Heart right ventricle (tissue), 16 donors: ENCODE data around the gene TMEM51. TPM values are rescaled to one million over a fixed set of nuclear protein-coding genes. Genes with fewer than 3 reads are reported as not detected.

Experiments used
- ATAC-seq, 8 donors: fragments of 200-7000 bp; cut with Tn5 transposase; one replicate each; pipeline ENCODE4 v1.9.1; 2020; ENCODE audit warnings: mild to moderate bottlenecking in 8 of 8, moderate library complexity in 8 of 8, moderate number of reproducible peaks in 1 of 8
- DNase-seq, 2 donors: peaks; one replicate each; pipeline ENCODE4 v3.0.0-alpha.2; 2020
- H3K27ac ChIP-seq, 10 donors: fragments of 200-600 bp; sonication (generic) in 2 of 10; one replicate each; pipeline versions ENCODE4 v1.5.0 to v1.8.0; 2020 to 2022; ENCODE audit warnings: mild to moderate bottlenecking in 3 of 10
- H3K27me3 ChIP-seq, 7 donors: fragments of 200-600 bp; one replicate each; pipeline ENCODE4 v1.8.0; 2021 to 2022; ENCODE audit warnings: mild to moderate bottlenecking in 2 of 7
- H3K36me3 ChIP-seq, 9 donors: fragments of 200-600 bp; sonication (generic) in 1 of 9; one replicate each; pipeline versions ENCODE4 v1.5.0 to v1.8.0; 2020 to 2022; ENCODE audit warnings: mild to moderate bottlenecking in 2 of 9
- H3K4me1 ChIP-seq, 9 donors: fragments of 200-600 bp; sonication (generic) in 1 of 9; one replicate each; pipeline versions ENCODE4 v1.5.0 to v1.8.0; 2020 to 2022; ENCODE audit warnings: mild to moderate bottlenecking in 4 of 9
- H3K4me3 ChIP-seq, 10 donors: fragments of 200-600 bp; sonication (generic) in 2 of 10; one replicate each; pipeline versions ENCODE4 v1.5.0 to v1.8.0; 2020 to 2022; ENCODE audit warnings: mild to moderate bottlenecking in 7 of 10, moderate library complexity in 2 of 10
- H3K9me3 ChIP-seq, 11 donors: fragments of 200-600 bp in 10 of 11; sonication (generic) in 2 of 11; one replicate each; pipeline versions ENCODE4 v1.5.0 to v1.8.0; 2013 to 2022; ENCODE audit warnings: mild to moderate bottlenecking in 2 of 11, control low read depth in 1 of 11, moderate library complexity in 1 of 11
- WGBS, 2 donors: extraction: QIAGEN DNeasy Blood & Tissue Kit; methylation state at CpG; one replicate each; pipeline ENCODE4 v1.1.7; 2013; ENCODE audit warnings: inconsistent platforms in 1 of 2; 5-methylcytosine and 5-hydroxymethylcytosine counted together
- intact Hi-C, 10 donors: fragments of 100-400 bp; cut with DNase I; formaldehyde crosslinking; loops; one replicate each; pipeline versions ENCODE4 v1.11.1 to v1.14.2; 2022
- polyA plus RNA-seq, 2 donors: library from polyadenylated mRNA; stranded (reverse); fragments of 200-250 nt; gene quantifications; one replicate each; pipeline ENCODE4 v1.2.3, GENCODE V29; 2013
- total RNA-seq, 10 donors: library from RNA; stranded (reverse); fragmentation: NEBNext Ultra II Directional in 3 of 10; extraction: Animal tissue kit (Norgen Biotek cat#: 25700) in 3 of 10; gene quantifications; one replicate each; pipeline versions ENCODE4 v1.2.1 to v1.2.4, GENCODE V29; 2021 to 2023
- TF ChIP-seq, protein P1 (sequence below), 9 donors: fragments of 200-600 bp; sonication (generic) in 2 of 9; IDR thresholded peaks; one replicate each; pipeline versions ENCODE4 v1.5.0 to v1.8.0; 2021 to 2022; ENCODE audit warnings: antibody characterized with exemption in 9 of 9, mild to moderate bottlenecking in 5 of 9, moderate library complexity in 1 of 9
- donor health status: Arrhythmogenic right ventricular cardiomyopathy.
- donor health status: ischemic (EF 13 %, LVEDD 7.1; RV severe dilation, severe dysfunction).
- donor health status: healthy with polysubstance abuse.
- donor health status: DM: no; HTN: yes; CAD: no.
- donor health status: DM: no; HTN: no; CAD: no.
- donor health status: ischemic (EF 25% LVEDD 6.9; RV normal size, moderate dysfunction).
- donor health status: ischemic (EF 25% LVEDD 5.7; RV mildly dilated, moderate dysfunction).
- donor health status: healthy.
- donor health status: DM: yes; HTN: yes; CAD: no.
- donor health status: Ischemic cardiomyopathy.
- donor health status: ischemic (EF 35%, LVEDD 5.7; RV mildly dilated, moderate dysfunction).
- donor health status: nonischemic (EF 11% LVEDD 7.7; RV severe dilation, severe dysfunction).
- donor health status: DM: yes; HTN: yes; CAD: no.
- donor health status: PGD.
- donor health status: ischemic (EF 29% LVEDD 5.4; RV normal size, mild dysfunction).
- donor health status: nonischemic (EF 23%, LVEDD 6.1; RV moderate dilation, normal function).

TMEM51 gene
- total and polyA plus RNA-seq, 12 donors, result 2.0 to 9.5 (median 3.2) TPM

DNA sequence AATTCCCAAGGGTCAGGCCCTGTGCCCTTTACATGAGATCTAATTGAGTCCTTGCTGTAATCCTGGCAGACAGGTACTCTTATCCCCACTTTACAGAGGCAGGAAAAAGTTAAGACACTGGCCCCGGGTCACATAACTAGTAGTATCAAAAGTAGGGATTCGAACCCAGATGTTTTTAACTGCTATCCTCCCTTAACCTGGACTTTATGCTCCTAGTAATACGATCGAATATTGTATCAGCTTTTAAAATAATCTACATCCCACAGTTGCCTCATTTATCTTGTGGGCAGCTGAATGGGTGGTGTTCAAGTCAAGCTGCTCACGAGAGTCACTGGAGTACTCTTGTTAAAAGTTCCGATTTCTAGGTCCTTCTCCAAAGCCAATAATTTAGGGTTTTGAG, 25.5 kb upstream of the TMEM51 start:
- no peaks in the 10 kb centered on the region for H3K4me1 ChIP-seq
- H3K9me3 ChIP-seq, result peaks cover 0 to 13% (median 0%) of the 10 kb centered on the region in 11 donors
- 73 to 81% methylated on average over 6 of the region's 6 CpGs for WGBS, 2 donors
- intact Hi-C loops, result loop anchor here (1.0 to 10.0 kb wide), 11 partner anchors 144 to 307 kb away; partner anchors contain the start of gene CTRC (in 4 of the 10)
- H3K4me3 ChIP-seq, result no peak overlapping the region
- no peak overlapping the region for H3K27ac ChIP-seq
- H3K27me3 ChIP-seq, result peaks cover 0 to 4% (median 0%) of the 10 kb centered on the region in 7 donors
- no peak for DNase-seq
- H3K36me3 ChIP-seq, result no peaks in the 10 kb centered on the region
- ATAC-seq, result no peak
- TF ChIP-seq, protein P1, sequence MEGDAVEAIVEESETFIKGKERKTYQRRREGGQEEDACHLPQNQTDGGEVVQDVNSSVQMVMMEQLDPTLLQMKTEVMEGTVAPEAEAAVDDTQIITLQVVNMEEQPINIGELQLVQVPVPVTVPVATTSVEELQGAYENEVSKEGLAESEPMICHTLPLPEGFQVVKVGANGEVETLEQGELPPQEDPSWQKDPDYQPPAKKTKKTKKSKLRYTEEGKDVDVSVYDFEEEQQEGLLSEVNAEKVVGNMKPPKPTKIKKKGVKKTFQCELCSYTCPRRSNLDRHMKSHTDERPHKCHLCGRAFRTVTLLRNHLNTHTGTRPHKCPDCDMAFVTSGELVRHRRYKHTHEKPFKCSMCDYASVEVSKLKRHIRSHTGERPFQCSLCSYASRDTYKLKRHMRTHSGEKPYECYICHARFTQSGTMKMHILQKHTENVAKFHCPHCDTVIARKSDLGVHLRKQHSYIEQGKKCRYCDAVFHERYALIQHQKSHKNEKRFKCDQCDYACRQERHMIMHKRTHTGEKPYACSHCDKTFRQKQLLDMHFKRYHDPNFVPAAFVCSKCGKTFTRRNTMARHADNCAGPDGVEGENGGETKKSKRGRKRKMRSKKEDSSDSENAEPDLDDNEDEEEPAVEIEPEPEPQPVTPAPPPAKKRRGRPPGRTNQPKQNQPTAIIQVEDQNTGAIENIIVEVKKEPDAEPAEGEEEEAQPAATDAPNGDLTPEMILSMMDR (IDR thresholded peaks at IDR 0.05), result no peak

GRCh38 chr1:15128520-15129313, 24.8 kb upstream of the TMEM51 start:
- intact Hi-C loops, result loop anchor here (1.0 to 10.0 kb wide), 11 partner anchors 144 to 306 kb away; partner anchors contain the start of gene CTRC (in 4 of the 10)
- Histone ChIP-seq H3K4me1 (no peaks in the 10 kb centered on the region), H3K9me3 (peaks cover 0 to 13% (median 0%) of the 10 kb centered on the region in 11 donors), H3K4me3 (no peak overlapping the region), H3K27ac (no peak overlapping the region), H3K36me3 (no peaks in the 10 kb centered on the region), H3K27me3 (peaks cover 0 to 4% (median 0%) of the 10 kb centered on the region in 7 donors)
- TF ChIP-seq, protein P1 (IDR thresholded peaks at IDR 0.05), result peak; percentile 82 to 91 (median 87)
- WGBS, 2 donors, result 36 to 38% methylated on average over 18 of the region's 18 CpGs
- DNase-seq, result peak; percentile 59 to 67
- ATAC-seq, result peak; percentile 83 to 94 (median 90)

DNA sequence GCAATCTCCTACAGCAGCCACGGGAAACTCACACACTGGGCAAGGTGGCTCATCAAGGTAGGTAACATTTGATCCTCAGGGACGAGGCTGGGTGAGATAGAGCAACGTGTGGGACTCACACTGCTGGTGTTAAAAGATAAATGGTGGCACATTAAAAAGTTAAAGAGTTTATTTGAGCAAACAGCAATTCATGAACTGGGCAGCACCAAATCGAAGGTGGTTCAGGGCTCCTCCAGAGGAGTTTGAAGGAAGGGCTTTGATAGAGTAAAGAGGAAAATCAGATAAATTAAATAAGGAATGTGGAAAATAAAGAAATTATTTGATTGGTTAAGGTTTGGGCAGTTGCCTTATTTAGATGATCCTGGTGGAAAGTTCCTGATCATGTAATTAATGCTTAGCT, 23.6 kb upstream of the TMEM51 start:
- TF ChIP-seq, protein P1 (IDR thresholded peaks at IDR 0.05), result no peak
- H3K4me1 ChIP-seq, result no peaks in the 10 kb centered on the region
- no peaks in the 10 kb centered on the region for H3K36me3 ChIP-seq
- peaks cover 0 to 13% (median 0%) of the 10 kb centered on the region in 11 donors for H3K9me3 ChIP-seq
- H3K4me3 ChIP-seq, result no peak overlapping the region
- 85 to 87% methylated on average over 4 of the region's 4 CpGs for WGBS, 2 donors
- H3K27ac ChIP-seq, result no peak overlapping the region
- intact Hi-C loops, result loop anchor here (2.0 to 10.0 kb wide), 8 partner anchors 142 to 305 kb away; partner anchors contain the start of gene CTRC (in 4 of the 10)
- ATAC-seq (no peak), DNase-seq (no peak)
- H3K27me3 ChIP-seq, result peaks cover 0 to 10% (median 0%) of the 10 kb centered on the region in 7 donors

DNA sequence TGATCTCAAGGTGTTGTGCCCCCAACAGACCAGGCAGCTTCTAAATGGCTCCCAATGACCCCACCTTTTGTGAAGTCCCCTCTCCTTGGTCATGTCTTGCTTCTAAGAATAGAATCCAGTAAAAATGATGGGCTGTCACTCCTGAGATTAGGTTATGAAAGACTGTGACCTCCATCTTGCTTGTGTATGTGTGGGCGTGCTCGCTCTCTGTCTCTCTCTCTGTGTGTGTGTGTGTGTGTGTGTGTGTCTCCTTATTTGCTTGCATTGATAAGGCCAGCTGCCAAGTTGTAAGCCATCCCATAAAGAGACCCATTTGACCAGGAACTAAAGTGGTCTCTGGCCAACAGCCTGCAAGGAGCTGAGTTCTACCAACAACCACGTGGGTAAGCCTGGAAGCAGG, 22.9 kb upstream of the TMEM51 start:
- intact Hi-C loops, result loop anchor here in 1 of 10 donors (2.0 kb wide), 1 partner anchor 142 kb away; no protein-coding TSS in a partner anchor

More for the DNA sequence above, 22.9 kb upstream of the TMEM51 start:
- TF ChIP-seq, protein P1 (IDR thresholded peaks at IDR 0.05), result no peak
- Histone ChIP-seq H3K27me3 (peaks cover 0 to 15% (median 0%) of the 10 kb centered on the region in 7 donors), H3K4me1 (no peaks in the 10 kb centered on the region), H3K4me3 (no peak overlapping the region), H3K36me3 (no peaks in the 10 kb centered on the region), H3K27ac (no peak overlapping the region), H3K9me3 (peaks cover 0 to 13% (median 0%) of the 10 kb centered on the region in 11 donors)
- ATAC-seq (no peak), DNase-seq (no peak)
- WGBS, 2 donors, result 80 to 89% methylated on average over 3 of the region's 3 CpGs
